H1 (cell line): ENCODE measurements around the gene GRK5. TPM values are rescaled to one million over a fixed set of nuclear protein-coding genes. Genes with fewer than 3 reads are reported as not detected.

ENCODE experiments used
- CTCF ChIA-PET: fragments of 300-600 bp; sonication (Branson Sonifier 250); formaldehyde crosslinking; loops from one replicate; lab custom pipeline; 2021; ENCODE audit not compliant: partially characterized antibody; lab: Charles Lee
- POLR2A ChIA-PET: fragments of 300-600 bp; sonication (Branson Sonifier 250); formaldehyde crosslinking; loops from one replicate; lab custom pipeline; 2021; ENCODE audit warnings: inconsistent platforms; ENCODE audit not compliant: partially characterized antibody; lab: Charles Lee
- DNase-seq, 2 experiments: peaks; one replicate each; pipeline versions ENCODE4 v3.0.0 to v3.0.0-alpha.2; 2010 to 2022; ENCODE audit warnings: low spot score in 2 of 2, low read depth in 1 of 2, mixed read lengths in 1 of 2
- FAIRE-seq: peaks from 2 replicates; lab custom pipeline; 2011; peaks lifted over from hg19 to GRCh38; lab: Jason Lieb, UNC
- H2AFZ ChIP-seq: 2 replicates; pipeline ENCODE4 v1.8.1; 2012; ENCODE audit warnings: low read length, inconsistent platforms
- H2AK5ac ChIP-seq: 2 replicates; pipeline ENCODE4 v1.6.1; 2013; ENCODE audit warnings: low read depth, low read length
- H2BK120ac ChIP-seq: replicated peaks from 2 replicates; pipeline ENCODE3; 2013; ENCODE audit warnings: low read depth, low read length, inconsistent platforms
- H2BK12ac ChIP-seq: 2 replicates; pipeline ENCODE4 v1.6.1; 2013; ENCODE audit warnings: low read depth, low read length
- H2BK15ac ChIP-seq: 2 replicates; pipeline ENCODE4 v1.6.1; 2013; ENCODE audit warnings: low read length
- H2BK20ac ChIP-seq: 2 replicates; pipeline ENCODE4 v1.6.1; 2013; ENCODE audit warnings: low read length
- H2BK5ac ChIP-seq: 2 replicates; pipeline ENCODE4 v1.6.1; 2013; ENCODE audit warnings: low read depth, low read length
- H3K14ac ChIP-seq: 2 replicates; pipeline ENCODE4 v1.6.1; 2013; ENCODE audit warnings: inconsistent platforms; ENCODE audit not compliant: insufficient read length
- H3K18ac ChIP-seq: 2 replicates; pipeline ENCODE4 v1.6.1; 2013; ENCODE audit warnings: low read length; ENCODE audit errors: extremely low read depth
- H3K23ac ChIP-seq: 2 replicates; pipeline ENCODE4 v1.6.1; 2013; ENCODE audit warnings: inconsistent platforms; ENCODE audit not compliant: insufficient read length
- H3K23me2 ChIP-seq: 2 replicates; pipeline ENCODE4 v1.6.1; 2013; ENCODE audit warnings: low read depth, low read length
- H3K27ac ChIP-seq: 2 replicates; pipeline ENCODE4 v1.6.1; 2011; ENCODE audit warnings: low read depth, low read length, inconsistent platforms
- H3K27me3 ChIP-seq, 4 experiments: replicated peaks in 1 of 4; 1 replicate in 1 of 4; 2 replicates in 3 of 4; pipeline versions ENCODE4 v1.6.1 to v1.8.1; 2011 to 2013; ENCODE audit warnings: low read length in 3 of 4, mild to moderate bottlenecking in 3 of 4, inconsistent platforms in 2 of 4, mixed read lengths in 2 of 4, moderate library complexity in 1 of 4; ENCODE audit not compliant: control insufficient read depth in 3 of 4, insufficient read depth in 3 of 4; ENCODE audit errors: extremely low read depth in 1 of 4
- H3K36me3 ChIP-seq, 4 experiments: 2 replicates each; pipeline versions ENCODE4 v1.6.1 to v1.8.1; 2011 to 2013; ENCODE audit warnings: mild to moderate bottlenecking in 4 of 4, low read length in 3 of 4, moderate library complexity in 2 of 4, control low read depth in 1 of 4, inconsistent platforms in 1 of 4; ENCODE audit not compliant: insufficient read depth in 4 of 4, control insufficient read depth in 2 of 4
- H3K4ac ChIP-seq: replicated peaks from 2 replicates; pipeline ENCODE3; 2013; ENCODE audit warnings: low read length, low read depth, mixed read lengths, inconsistent platforms; ENCODE audit not compliant: insufficient read length
- H3K4me1 ChIP-seq, 4 experiments: replicated peaks in 1 of 4; 1 replicate in 1 of 4; 2 replicates in 3 of 4; pipeline versions ENCODE4 v1.6.1 to v1.8.1; 2011 to 2013; ENCODE audit warnings: low read length in 3 of 4, inconsistent platforms in 2 of 4, mixed read lengths in 1 of 4; ENCODE audit not compliant: insufficient read depth in 4 of 4, control insufficient read depth in 3 of 4
- H3K4me2 ChIP-seq, 2 experiments: 2 replicates each; pipeline versions ENCODE4 v1.6.1 to v1.8.1; 2011 to 2013; ENCODE audit warnings: low read depth in 2 of 2, low read length in 2 of 2, control low read depth in 1 of 2, inconsistent platforms in 1 of 2, mild to moderate bottlenecking in 1 of 2; ENCODE audit not compliant: insufficient read depth in 1 of 2
- H3K4me3 ChIP-seq, 4 experiments: fragments of 200-600, 300-600 bp in 1 of 4; sonication (generic), shearing (Covaris generic), sonication (Bioruptor Twin) in 1 of 4; 2 replicates each; pipeline versions ENCODE4 v1.5.1 to v1.8.1; 2011 to 2016; ENCODE audit warnings: low read length in 4 of 4, low read depth in 3 of 4, control low read depth in 2 of 4, inconsistent platforms in 2 of 4, mild to moderate bottlenecking in 2 of 4, mixed read lengths in 1 of 4, moderate library complexity in 1 of 4; ENCODE audit not compliant: insufficient read depth in 2 of 4; ENCODE audit errors: extremely low read depth in 1 of 4
- H3K56ac ChIP-seq: replicated peaks from 2 replicates; pipeline ENCODE3; 2013; ENCODE audit warnings: low read depth, mild to moderate bottlenecking, mixed read lengths, low read length, inconsistent platforms; ENCODE audit not compliant: insufficient read length
- H3K79me1 ChIP-seq: 2 replicates; pipeline ENCODE4 v1.6.1; 2013; ENCODE audit warnings: low read depth, low read length, control low read depth
- H3K79me2 ChIP-seq, 2 experiments: 2 replicates each; pipeline versions ENCODE4 v1.6.1 to v1.8.1; 2012 to 2013; ENCODE audit warnings: low read length in 2 of 2, mild to moderate bottlenecking in 2 of 2, inconsistent platforms in 1 of 2; ENCODE audit not compliant: insufficient read depth in 2 of 2, control insufficient read depth in 1 of 2
- H3K9ac ChIP-seq, 4 experiments: replicated peaks in 1 of 4; 1 replicate in 1 of 4; 2 replicates in 3 of 4; pipeline versions ENCODE4 v1.6.1 to v1.8.1; 2011 to 2013; ENCODE audit warnings: low read depth in 3 of 4, low read length in 3 of 4, control low read depth in 2 of 4, mild to moderate bottlenecking in 2 of 4, moderate library complexity in 2 of 4, inconsistent platforms in 1 of 4; ENCODE audit errors: extremely low read depth in 1 of 4
- H3K9me3 ChIP-seq, 2 experiments: 2 replicates each; pipeline versions ENCODE4 v1.6.1 to v1.8.1; 2012 to 2013; ENCODE audit warnings: mild to moderate bottlenecking in 2 of 2, moderate library complexity in 2 of 2, control low read depth in 1 of 2, inconsistent platforms in 1 of 2, low read depth in 1 of 2, low read length in 1 of 2, mixed read lengths in 1 of 2; ENCODE audit not compliant: insufficient read depth in 2 of 2
- H4K20me1 ChIP-seq, 2 experiments: replicated peaks in 1 of 2; 2 replicates each; pipeline versions ENCODE3 to v1.8.1; 2011 to 2013; ENCODE audit warnings: inconsistent platforms in 2 of 2, low read length in 2 of 2, mild to moderate bottlenecking in 1 of 2; ENCODE audit not compliant: insufficient read depth in 2 of 2, control insufficient read depth in 1 of 2
- H4K5ac ChIP-seq: 2 replicates; pipeline ENCODE4 v1.6.1; 2013; ENCODE audit warnings: low read length, low read depth, mixed read lengths, inconsistent platforms; ENCODE audit not compliant: insufficient read length
- H4K8ac ChIP-seq: 2 replicates; pipeline ENCODE4 v1.8.0; 2013; ENCODE audit warnings: mild to moderate bottlenecking, moderate library complexity, low read length, inconsistent platforms; ENCODE audit not compliant: insufficient read depth; ENCODE audit errors: extremely low read depth
- H4K91ac ChIP-seq: replicated peaks from 2 replicates; pipeline ENCODE3; 2013; ENCODE audit warnings: low read length, mixed read lengths, inconsistent platforms; ENCODE audit not compliant: insufficient read length
- CHD1 ChIP-seq: IDR thresholded peaks from 2 replicates; pipeline ENCODE4 v1.6.1; 2012; ENCODE audit warnings: low read depth, low read length, improper control_type of control experiment
- POLR2A ChIP-seq, 2 experiments: IDR thresholded peaks; 1 replicate in 1 of 2; 2 replicates in 1 of 2; pipeline ENCODE4 v1.6.1; 2011; ENCODE audit warnings: low read depth in 2 of 2, low read length in 2 of 2, mild to moderate bottlenecking in 2 of 2; ENCODE audit errors: control extremely low read depth in 1 of 2
- WGBS, 2 experiments: shearing (Covaris generic) in 1 of 2; methylation state at CpG; one replicate each; pipeline versions ENCODE4 v1.1.6 to v1.1.7; 2013 to 2015; ENCODE audit warnings: low lambda C conversion rate in 2 of 2, mixed read lengths in 2 of 2, inconsistent platforms in 1 of 2, low coverage in 1 of 2, missing lambda C conversion rate in 1 of 2; ENCODE audit not compliant: insufficient replicate concordance in 2 of 2, insufficient coverage in 1 of 2, insufficient read length in 1 of 2; ENCODE audit errors: extremely low coverage in 1 of 2, missing lambda C conversion rate in 1 of 2; 5-methylcytosine and 5-hydroxymethylcytosine counted together
- polyA plus RNA-seq, 7 experiments: library from polyadenylated mRNA; depleted of rRNA in 3 of 7; stranded (reverse) in 5 of 7; unstranded in 2 of 7; fragments of >200 nt in 5 of 7; fragments of 200-250 nt in 2 of 7; gene quantifications; 1 replicate in 5 of 7; 2 replicates in 1 of 7; 4 replicates in 1 of 7; pipeline versions ENCODE4 v1.2.1 to v1.2.3, GENCODE V29; 2011 to 2013; ENCODE audit warnings: missing spikeins in 2 of 7, mixed read lengths in 2 of 7
- total RNA-seq: library from RNA; stranded (reverse); fragmentation: NEBNext Ultra II Directional; extraction: Animal tissue kit (Norgen Biotek cat#: 25700); gene quantifications from 2 replicates; pipeline ENCODE4 v1.2.1, GENCODE V29; 2021

Gene GRK5
- total and polyA plus RNA-seq, 2 of the 8 experiments (the other 6 are each of a cell fraction or from before 2014, with no cell fraction given): 0.54 to 2.5 TPM

DNA sequence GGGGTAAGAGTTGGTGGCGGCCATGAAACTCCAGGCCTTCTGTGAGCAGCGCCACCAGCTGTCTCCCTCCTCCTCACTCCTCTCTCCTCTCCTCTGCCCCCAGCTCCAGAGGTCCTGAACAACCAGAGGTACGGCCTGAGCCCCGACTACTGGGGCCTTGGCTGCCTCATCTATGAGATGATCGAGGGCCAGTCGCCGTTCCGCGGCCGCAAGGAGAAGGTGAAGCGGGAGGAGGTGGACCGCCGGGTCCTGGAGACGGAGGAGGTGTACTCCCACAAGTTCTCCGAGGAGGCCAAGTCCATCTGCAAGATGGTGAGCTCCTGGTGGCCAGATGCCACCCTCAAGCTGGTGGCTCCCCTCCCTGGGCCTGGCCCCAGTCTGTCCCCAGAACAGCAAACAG is 236.1 kb downstream of the GRK5 start:
- Histone ChIP-seq H3K14ac (no peak overlapping the region), H3K4me1 (peaks cover 0 to 2% (median 0%) of the 10 kb centered on the region in 4 experiments; a peak in 4 of 7 replicates), H3K23ac (no peak overlapping the region), H3K4me2 (no peak overlapping the region), H4K91ac (no peak overlapping the region), H3K4me3 (no peak overlapping the region), H2BK20ac (no peak overlapping the region), H3K56ac (no peak overlapping the region), H3K27me3 (no peaks in the 10 kb centered on the region), H4K5ac (no peak overlapping the region), H2AK5ac (no peak overlapping the region), H3K27ac (no peak overlapping the region), H2BK12ac (no peak overlapping the region), H3K23me2 (no peaks in the 10 kb centered on the region), H3K36me3 (no peaks in the 10 kb centered on the region), H2BK5ac (no peak overlapping the region), H2AFZ (no peak overlapping the region), H2BK15ac (no peak overlapping the region), H3K18ac (no peak overlapping the region), H3K79me2 (no peaks in the 10 kb centered on the region), H3K4ac (no peak overlapping the region), H3K9ac (no peak overlapping the region), H2BK120ac (no peak overlapping the region), H4K8ac (peak overlapping the region; percentile 53; the same call in 1 of the 2 replicates), H4K20me1 (no peaks in the 10 kb centered on the region), H3K79me1 (no peaks in the 10 kb centered on the region), H3K9me3 (no peaks in the 10 kb centered on the region)
- WGBS, 2 experiments: 96% methylated on average over 10 of the region's 15 CpGs; no CpG with 5 or more reads in 1 of the 2 experiments
- DNase-seq (no peak), FAIRE-seq (no peak)
- POLR2A ChIA-PET: interaction anchor here (0.8 to 1.2 kb wide), 2 partner anchors 12 to 278 kb away, joined by 3 read pairs; no protein-coding TSS in a partner anchor
- TF ChIP-seq POLR2A (IDR thresholded peaks at IDR 0.05; ENCODE audit: control extremely low read depth in 1 of 2, low read depth in 2 of 2, low read length in 2 of 2) (no peak), CHD1 (no peak)
- CTCF ChIA-PET: interaction anchor here (0.6 to 6.1 kb wide), 20 partner anchors 9 to 304 kb away, joined by 3 to 57 read pairs (median 5); partner anchors contain the start of gene GRK5
